GM23248 (cell line): ENCODE measurements around the gene TRAPPC5.

Source experiments
- EZH2 ChIP-seq: fragments of 200-600 bp; sonication (generic); IDR thresholded peaks from 2 replicates; pipeline ENCODE4 v1.6.1; 2018; ENCODE audit warnings: antibody characterized with exemption, mild to moderate bottlenecking; ENCODE audit not compliant: insufficient read depth, poor library complexity, severe bottlenecking
- EZH2phosphoT487 ChIP-seq: fragments of 200-600 bp; sonication (generic); IDR thresholded peaks from 2 replicates; pipeline ENCODE4 v1.6.1; 2018; ENCODE audit warnings: antibody characterized with exemption, moderate library complexity, mild to moderate bottlenecking, low read depth; ENCODE audit not compliant: insufficient read depth

DNA sequence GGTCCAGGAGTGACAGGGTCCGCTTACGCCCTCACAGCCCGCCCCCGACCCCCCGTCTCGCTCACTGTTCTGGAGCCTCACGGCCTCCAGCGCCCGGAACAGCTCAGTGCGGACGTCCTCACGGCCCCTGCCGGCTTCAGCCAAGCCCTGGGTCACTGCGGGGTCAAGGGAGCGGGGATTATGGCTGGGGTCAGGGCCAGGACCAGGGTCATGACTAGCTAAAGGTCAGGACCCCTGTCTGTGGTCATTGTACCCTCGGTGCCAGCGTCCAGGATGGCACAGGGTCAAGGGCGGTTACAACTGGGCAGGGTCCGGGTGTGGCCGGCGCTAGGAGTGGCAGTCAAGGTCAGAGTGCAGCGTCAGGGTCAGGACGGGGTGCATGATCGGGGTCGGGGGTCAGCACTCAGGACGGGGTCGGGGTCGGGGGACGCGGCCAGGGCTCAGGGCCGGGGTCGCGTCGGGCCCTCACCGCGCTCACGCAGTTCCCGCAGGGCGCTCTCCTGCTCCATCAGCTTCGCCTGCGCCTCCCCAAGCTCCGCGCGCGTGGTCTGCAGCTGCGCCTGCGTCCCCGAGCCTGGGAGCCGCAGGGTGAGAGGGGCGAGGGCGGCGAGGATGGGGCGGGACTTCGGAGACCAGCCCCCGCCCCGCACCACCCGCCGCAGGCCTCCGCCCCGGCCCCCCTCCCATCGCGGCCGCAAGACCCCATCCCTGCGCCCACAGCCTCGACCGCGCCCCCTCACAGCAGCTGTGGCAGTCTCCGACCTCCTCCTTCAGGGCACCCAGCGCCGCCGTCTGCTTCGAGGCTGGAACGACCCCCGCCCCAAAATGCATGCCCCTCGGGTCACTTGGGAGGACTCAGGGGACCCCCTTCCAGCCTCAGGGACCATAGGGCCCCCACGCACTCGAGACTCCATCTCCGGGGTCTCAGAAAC lies 49.9 kb downstream of the TRAPPC5 start:
- TF ChIP-seq EZH2 (no peak), EZH2phosphoT487 (no peak)
